VCaP (cell line): ENCODE measurements around the gene IL36G.

Experiments
- H3K27ac ChIP-seq: fragments of 450-650 bp; 2 replicates; pipeline ENCODE4 v1.5.1; 2017
- CTCF ChIP-seq: fragments of 450-650 bp; conservative IDR thresholded peaks from 2 replicates; pipeline ENCODE4 v1.5.1; 2017; ENCODE audit warnings: mild to moderate bottlenecking, moderate library complexity

IL36G gene

GRCh38 chr2:112957511-112957910 is 20.3 kb upstream of the IL36G start:
- no peak overlapping the region for H3K27ac ChIP-seq
- TF ChIP-seq CTCF, result no peak

DNA sequence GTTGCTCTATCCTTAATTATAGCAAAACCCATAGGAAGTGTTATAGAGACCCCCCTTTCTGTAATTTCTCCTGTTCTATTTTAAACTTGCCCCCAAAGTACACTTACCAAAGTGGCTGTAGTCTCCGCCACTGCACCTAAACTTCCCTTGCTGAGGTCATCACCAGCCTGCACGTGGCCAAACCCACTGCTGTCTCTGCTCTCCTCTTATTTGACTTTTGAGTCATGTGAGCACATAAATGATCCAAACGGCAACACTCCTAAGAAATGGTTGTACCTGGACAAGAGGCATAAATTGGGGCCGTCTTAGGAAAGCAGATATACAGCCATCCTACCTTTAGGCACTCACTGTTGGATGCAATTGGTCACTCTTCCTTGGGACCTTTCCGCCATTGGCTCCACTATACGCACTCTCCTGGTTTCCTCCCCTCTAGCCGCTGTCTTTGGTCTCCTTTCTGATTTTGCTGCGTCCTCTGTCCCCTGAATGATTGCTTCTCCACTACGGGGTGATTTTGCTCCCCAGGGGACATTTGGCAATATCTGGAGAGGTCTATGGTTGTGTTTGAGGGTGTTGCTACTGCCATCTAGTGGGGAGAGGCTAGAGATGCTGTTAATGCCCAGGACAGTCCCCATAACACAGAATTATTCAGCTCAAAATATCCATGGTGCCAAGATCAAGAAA is 19.2 kb upstream of the IL36G start:
- peak; percentile 87 for TF ChIP-seq CTCF
- H3K27ac ChIP-seq, result no peak overlapping the region

DNA sequence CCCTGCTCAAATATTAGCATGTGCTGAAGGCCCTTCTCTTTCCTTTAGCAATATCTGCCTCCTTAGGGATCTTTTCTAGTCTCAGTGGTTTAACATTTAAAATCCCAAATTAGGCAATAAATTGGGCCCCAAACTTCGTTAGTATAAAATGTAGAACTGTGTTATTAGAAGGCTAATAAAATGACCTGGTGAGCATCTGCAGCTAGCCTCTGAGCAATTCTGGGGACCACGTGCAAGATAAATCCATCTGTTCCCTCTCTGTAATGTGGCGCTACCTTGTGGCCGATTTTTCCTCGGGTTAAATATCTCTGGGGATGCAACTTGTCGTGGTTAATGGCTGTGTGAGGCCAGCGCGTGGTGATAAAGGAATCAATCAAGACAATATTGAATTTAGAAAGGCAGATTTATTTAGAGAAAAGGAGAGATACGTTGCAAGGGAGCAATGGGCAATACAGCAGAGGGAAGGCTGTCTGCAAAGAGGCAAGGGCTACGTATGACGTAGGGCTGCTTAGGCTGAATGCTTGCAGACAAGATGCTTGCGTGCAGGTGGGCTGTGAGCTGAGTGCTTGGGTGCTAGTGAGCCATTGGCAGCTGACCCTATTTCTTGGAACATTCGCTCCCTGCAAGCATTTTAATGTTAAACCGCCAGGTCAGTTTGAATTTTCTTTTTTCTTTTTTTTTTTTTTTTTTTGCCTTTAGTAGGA is 18.5 kb upstream of the IL36G start:
- peak; percentile 65 for TF ChIP-seq CTCF
- H3K27ac ChIP-seq, result no peak overlapping the region

DNA sequence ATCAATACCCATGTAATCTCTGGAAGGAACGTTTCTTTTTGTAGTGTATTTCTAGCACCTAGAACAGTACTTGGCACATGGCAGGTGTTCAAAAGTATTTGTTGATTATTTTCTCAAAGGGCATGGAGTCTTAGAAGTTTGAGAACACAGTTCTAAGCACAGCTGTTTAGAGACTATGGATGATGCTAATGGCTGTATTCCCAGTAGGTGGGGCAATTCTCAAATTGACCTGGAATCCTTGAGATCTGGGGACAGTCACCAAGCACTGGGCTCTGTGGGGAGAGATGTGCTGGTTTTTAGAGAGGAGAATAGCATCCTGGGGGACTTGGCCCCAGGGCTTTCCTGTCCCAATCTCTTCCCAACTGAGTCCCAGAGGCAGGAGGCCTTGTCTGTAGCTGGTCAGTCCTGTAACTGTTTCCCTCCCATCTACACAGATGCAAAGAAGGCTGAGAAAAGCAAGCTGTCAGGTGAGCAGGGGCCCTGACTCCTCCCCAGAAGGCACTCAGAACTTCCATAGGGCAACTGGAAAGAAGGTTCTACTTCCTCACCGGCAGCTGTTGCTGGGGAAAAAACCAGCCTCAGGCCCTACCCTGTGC is 17.5 kb upstream of the IL36G start:
- TF ChIP-seq CTCF, result no peak; the same call in 1 of the 2 replicates
- no peak overlapping the region for H3K27ac ChIP-seq

GRCh38 chr2:112962308-112963175 is 15.3 kb upstream of the IL36G start:
- TF ChIP-seq CTCF, result no peak
- no peak overlapping the region for H3K27ac ChIP-seq

DNA sequence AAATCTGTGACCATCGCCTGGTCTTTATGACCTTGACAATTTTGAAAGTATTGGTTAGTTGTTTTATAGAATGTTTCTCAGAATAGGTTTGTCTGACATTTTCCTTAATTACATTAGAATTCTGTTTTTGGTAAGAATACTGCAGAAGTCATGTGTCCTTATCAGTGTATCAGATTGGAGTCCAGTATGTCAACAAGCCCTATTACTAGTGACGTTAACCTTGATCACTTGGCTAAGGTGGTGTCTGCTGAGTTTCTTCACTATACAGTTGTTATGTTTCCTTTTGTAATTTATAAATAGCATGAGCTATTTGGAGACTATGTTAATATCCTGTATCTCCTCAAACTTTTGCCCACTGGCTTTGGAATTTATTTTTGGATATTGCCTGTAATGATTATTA is 10.8 kb upstream of the IL36G start:
- TF ChIP-seq CTCF, result no peak

More for the DNA sequence above, 10.8 kb upstream of the IL36G start:
- H3K27ac ChIP-seq, result no peak overlapping the region
